Measurements from ENCODE around the gene ZBTB44. TPM values are rescaled to one million over a fixed set of nuclear protein-coding genes. Genes with fewer than 3 reads are reported as not detected.

Gene ZBTB44
- total RNA-seq, 1 experiment from 2014 or later: 27.5 TPM

DNA sequence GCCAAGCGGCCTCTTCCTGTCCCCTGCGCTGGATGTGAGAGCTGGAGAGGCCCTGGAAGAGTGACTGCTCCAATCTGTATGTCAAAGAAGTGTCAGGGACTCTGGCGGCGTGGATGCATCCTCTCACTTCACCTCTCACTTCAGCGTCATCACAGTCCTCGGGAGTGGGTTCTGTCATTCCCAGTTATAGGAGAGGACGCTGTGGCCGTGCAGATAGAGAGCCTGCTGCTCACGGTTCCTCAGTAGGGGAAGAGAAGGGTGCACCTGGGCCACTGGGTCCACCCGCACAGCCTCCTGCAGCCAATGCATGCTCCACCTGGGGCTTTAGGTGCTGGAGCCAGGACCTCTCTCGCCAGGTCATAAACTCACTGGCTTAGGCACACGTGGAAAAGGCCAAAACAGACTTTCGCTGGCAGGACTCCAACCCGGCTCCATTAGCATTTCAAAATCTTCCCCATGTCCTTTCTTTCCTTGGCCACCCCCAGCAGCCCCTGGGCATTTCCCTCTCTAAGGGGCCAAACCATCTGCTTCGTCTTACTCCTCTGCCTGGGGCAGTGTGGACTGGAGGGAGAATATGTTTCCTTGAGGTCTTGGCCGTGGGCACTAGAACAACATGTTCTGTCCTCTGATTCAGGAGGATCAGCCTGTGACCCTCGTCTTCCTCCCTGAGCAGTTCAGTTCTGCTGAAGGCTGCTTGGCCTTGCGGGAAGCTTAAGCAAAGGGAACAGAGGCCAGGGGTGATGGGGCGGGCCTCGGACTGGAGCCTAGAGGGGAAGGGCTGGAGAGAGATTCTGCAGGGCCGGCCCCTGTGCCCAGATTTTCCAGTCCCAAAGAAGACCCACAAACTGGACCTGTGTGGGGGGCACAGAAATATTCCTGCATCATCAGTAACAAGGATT lies 97.3 kb downstream of the ZBTB44 start:
- Histone ChIP-seq H4K20me1 (ENCODE audit: low read length) (no peaks in the 10 kb centered on the region), H3K9ac (ENCODE audit: low read length) (no peak overlapping the region), H3K4me2 (ENCODE audit: low read length) (no peak overlapping the region), H3F3A (ENCODE audit: low read length, unreplicated experiment) (no peaks in the 10 kb centered on the region), H2AFZ (ENCODE audit: low read length) (no peak overlapping the region), H3K79me2 (ENCODE audit: low read length) (no peaks in the 10 kb centered on the region), H3K4me3 (ENCODE audit: low read length) (no peak overlapping the region), H3K27me3 (ENCODE audit: low read length) (no peaks in the 10 kb centered on the region), H3K27ac (ENCODE audit: low read length) (no peak overlapping the region), H3K4me1 (ENCODE audit: insufficient read depth, low read length) (no peaks in the 10 kb centered on the region; the same call in 1 of the 2 replicates), H3K36me3 (ENCODE audit: low read depth, low read length) (no peaks in the 10 kb centered on the region), H3K9me3 (ENCODE audit: low read length) (no peaks in the 10 kb centered on the region), H3K9me2 (replicated peaks; ENCODE audit: low read length) (no peaks in the 10 kb centered on the region)
- CTCF ChIA-PET: interaction anchor here (0.7 kb wide), 1 partner anchor 190 kb away, joined by 3 read pairs; no protein-coding TSS in a partner anchor
- POLR2A ChIA-PET (ENCODE audit: unreplicated experiment): no interaction called here
- intact Hi-C loops (cut with micrococcal nuclease): loop anchor here (10.0 kb wide), 1 partner anchor 97 kb away; the partner anchor contains the start of gene ZBTB44
- DNase-seq (no peak), ATAC-seq (no peak)
- TF ChIP-seq EZH2phosphoT487 (IDR thresholded peaks at IDR 0.05; ENCODE audit: borderline replicate concordance, low read length): no peak
- TF ChIP-seq, protein P1, sequence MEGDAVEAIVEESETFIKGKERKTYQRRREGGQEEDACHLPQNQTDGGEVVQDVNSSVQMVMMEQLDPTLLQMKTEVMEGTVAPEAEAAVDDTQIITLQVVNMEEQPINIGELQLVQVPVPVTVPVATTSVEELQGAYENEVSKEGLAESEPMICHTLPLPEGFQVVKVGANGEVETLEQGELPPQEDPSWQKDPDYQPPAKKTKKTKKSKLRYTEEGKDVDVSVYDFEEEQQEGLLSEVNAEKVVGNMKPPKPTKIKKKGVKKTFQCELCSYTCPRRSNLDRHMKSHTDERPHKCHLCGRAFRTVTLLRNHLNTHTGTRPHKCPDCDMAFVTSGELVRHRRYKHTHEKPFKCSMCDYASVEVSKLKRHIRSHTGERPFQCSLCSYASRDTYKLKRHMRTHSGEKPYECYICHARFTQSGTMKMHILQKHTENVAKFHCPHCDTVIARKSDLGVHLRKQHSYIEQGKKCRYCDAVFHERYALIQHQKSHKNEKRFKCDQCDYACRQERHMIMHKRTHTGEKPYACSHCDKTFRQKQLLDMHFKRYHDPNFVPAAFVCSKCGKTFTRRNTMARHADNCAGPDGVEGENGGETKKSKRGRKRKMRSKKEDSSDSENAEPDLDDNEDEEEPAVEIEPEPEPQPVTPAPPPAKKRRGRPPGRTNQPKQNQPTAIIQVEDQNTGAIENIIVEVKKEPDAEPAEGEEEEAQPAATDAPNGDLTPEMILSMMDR (conservative IDR thresholded peaks at IDR 0.05; ENCODE audit: low read depth, low read length): no peak
- no peak for TF ChIP-seq EZH2 (IDR thresholded peaks at IDR 0.05; ENCODE audit: low read length, unreplicated experiment)
- BruUV-seq (replicated peaks): no TSS peak

DNA sequence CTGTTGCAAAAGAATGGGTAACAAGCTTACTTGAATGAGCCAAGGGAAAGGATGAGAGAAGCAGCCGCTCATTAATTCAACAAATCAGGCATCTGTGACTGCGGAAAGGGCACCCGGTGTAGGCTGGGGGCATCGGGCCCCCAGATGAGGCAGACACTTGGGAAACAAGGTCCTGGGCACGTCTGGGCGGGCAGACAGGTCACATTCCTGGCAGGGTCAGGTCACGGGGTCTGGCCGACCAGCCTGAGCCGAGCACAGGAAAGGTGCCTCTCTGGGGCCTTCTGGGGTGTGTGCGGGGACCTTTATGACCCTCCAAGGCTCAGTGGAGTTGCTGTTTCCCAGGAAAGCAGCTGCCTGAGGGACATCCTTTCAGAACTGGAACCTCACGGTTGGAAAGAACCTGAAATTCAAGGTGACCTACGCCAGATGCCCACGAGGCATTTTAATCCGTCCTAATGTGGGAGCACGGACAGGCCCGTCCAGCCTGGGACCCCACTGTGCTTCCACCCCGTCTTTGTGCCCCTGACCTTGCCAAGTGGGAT lies 98.1 kb downstream of the ZBTB44 start:
- intact Hi-C loops (cut with micrococcal nuclease): loop anchor here (10.0 kb wide), 1 partner anchor 98 kb away; the partner anchor contains the start of gene ZBTB44
- Histone ChIP-seq H3K36me3 (ENCODE audit: low read depth, low read length) (no peaks in the 10 kb centered on the region), H4K20me1 (ENCODE audit: low read length) (no peaks in the 10 kb centered on the region), H3K79me2 (ENCODE audit: low read length) (no peaks in the 10 kb centered on the region), H3K9ac (ENCODE audit: low read length) (no peak overlapping the region), H3K9me2 (replicated peaks; ENCODE audit: low read length) (no peaks in the 10 kb centered on the region), H3K4me3 (ENCODE audit: low read length) (no peak overlapping the region), H2AFZ (ENCODE audit: low read length) (no peak overlapping the region), H3K27me3 (ENCODE audit: low read length) (no peaks in the 10 kb centered on the region), H3K4me1 (ENCODE audit: insufficient read depth, low read length) (no peaks in the 10 kb centered on the region; the same call in 1 of the 2 replicates), H3K4me2 (ENCODE audit: low read length) (no peak overlapping the region), H3K9me3 (ENCODE audit: low read length) (no peaks in the 10 kb centered on the region), H3K27ac (ENCODE audit: low read length) (no peak overlapping the region), H3F3A (ENCODE audit: low read length, unreplicated experiment) (no peaks in the 10 kb centered on the region)
- BruUV-seq (replicated peaks): no TSS peak
- ChIA-PET CTCF (interaction anchor here (0.6 kb wide), 1 partner anchor 692 kb away, joined by 4 read pairs; no protein-coding TSS in a partner anchor), POLR2A (ENCODE audit: unreplicated experiment) (no interaction called here)
- DNase-seq: no peak
- TF ChIP-seq EZH2phosphoT487 (IDR thresholded peaks at IDR 0.05; ENCODE audit: borderline replicate concordance, low read length) (no peak), EZH2 (IDR thresholded peaks at IDR 0.05; ENCODE audit: low read length, unreplicated experiment) (no peak)
- TF ChIP-seq, protein P1 (conservative IDR thresholded peaks at IDR 0.05; ENCODE audit: low read depth, low read length): no peak
- no peak for ATAC-seq

Data from PC-3 (cell line).